GM13977 (cell line): ENCODE measurements around the gene VANGL2.

Experiments
- DNase-seq: peaks from one replicate; pipeline ENCODE4 v3.0.0; 2012; ENCODE audit warnings: low spot score
- CTCF ChIP-seq: IDR thresholded peaks from 2 replicates; pipeline ENCODE4 v1.5.1; 2012; ENCODE audit warnings: mild to moderate bottlenecking, control low read depth; ENCODE audit not compliant: insufficient read depth; ENCODE audit errors: extremely low read depth, missing control alignments
- in situ Hi-C: fragments of 300-500 bp; cut with MboI; formaldehyde crosslinking; loops from one replicate; pipeline ENCODE4 v1.12.0; 2022; ENCODE audit warnings: low sequenced_read_pairs, low pct_unique_long_range_greater_than_20kb, mixed read lengths, inconsistent platforms; ENCODE audit not compliant: unreplicated experiment

The VANGL2 gene

GRCh38 chr1:160472112-160472511 is 71.7 kb downstream of the VANGL2 start:
- TF ChIP-seq CTCF, result no peak
- no peak for DNase-seq
- in situ Hi-C loops, result no loop called here

- no peak for TF ChIP-seq CTCF
- DNase-seq, result no peak
- in situ Hi-C loops, result no loop called here
Observed at GRCh38 chr1:160474392-160475242, 74.3 kb downstream of the VANGL2 start.
